T-cell (primary cell): ENCODE data around the gene BCDIN3D. TPM values are rescaled to one million over a fixed set of nuclear protein-coding genes. Genes with fewer than 3 reads are reported as not detected.

Experiments
- ATAC-seq, 4 experiments: fragments of 200-7000 bp in 3 of 4; fragments of 150-1000 bp in 1 of 4; cut with Tn5 transposase; replicated peaks in 1 of 4; 1 replicate in 3 of 4; 2 replicates in 1 of 4; pipeline ENCODE4 v1.10.0; 2021; ENCODE audit warnings: moderate library complexity in 3 of 4, mild to moderate bottlenecking in 2 of 4, moderate number of reproducible peaks in 1 of 4
- CTCF ChIA-PET, 2 donors: fragments of 300-600 bp; sonication (Branson Sonifier 250); formaldehyde crosslinking; loops; one replicate each; lab custom pipeline; 2022; ENCODE audit warnings: antibody characterized with exemption in 2 of 2; lab: Charles Lee
- POLR2A ChIA-PET, 2 donors: fragments of 300-600 bp; sonication (Branson Sonifier 250); formaldehyde crosslinking; loops; one replicate each; lab custom pipeline; 2022; ENCODE audit warnings: antibody characterized with exemption in 2 of 2; lab: Charles Lee
- DNase-seq, 35 experiments: peaks; one replicate each; pipeline versions ENCODE4 v3.0.0 to v3.0.0-alpha.2; 2013 to 2023
- H3K27ac ChIP-seq: one replicate; pipeline ENCODE4 v1.5.1; 2013; ENCODE audit warnings: low read length
- H3K27me3 ChIP-seq, 2 experiments: replicated peaks in 1 of 2; 1 replicate in 1 of 2; 2 replicates in 1 of 2; pipeline versions ENCODE4 v1.6.1 to v1.7.0; 2013; ENCODE audit warnings: low read length in 1 of 2, mixed read lengths in 1 of 2; ENCODE audit not compliant: control insufficient read depth in 2 of 2, insufficient read depth in 2 of 2; ENCODE audit errors: extremely low read depth in 1 of 2
- H3K36me3 ChIP-seq, 2 donors: 1 replicate in 1 of 2; 2 replicates in 1 of 2; pipeline versions ENCODE4 v1.6.1 to v1.7.0; 2013; ENCODE audit warnings: low read length in 1 of 2; ENCODE audit not compliant: control insufficient read depth in 2 of 2, insufficient read depth in 1 of 2; ENCODE audit errors: extremely low read depth in 1 of 2
- H3K4me1 ChIP-seq, 2 experiments: 1 replicate in 1 of 2; 2 replicates in 1 of 2; pipeline versions ENCODE4 v1.6.1 to v1.7.0; 2013; ENCODE audit warnings: low read length in 2 of 2, mixed read lengths in 1 of 2; ENCODE audit not compliant: insufficient read depth in 2 of 2, control insufficient read depth in 1 of 2; ENCODE audit errors: extremely low read depth in 1 of 2
- H3K4me3 ChIP-seq, 2 donors: 1 replicate in 1 of 2; 2 replicates in 1 of 2; pipeline versions ENCODE4 v1.5.1 to v1.7.0; 2013; ENCODE audit warnings: mild to moderate bottlenecking in 2 of 2, low read length in 1 of 2, moderate library complexity in 1 of 2; ENCODE audit not compliant: control insufficient read depth in 1 of 2; ENCODE audit errors: extremely low read depth in 1 of 2
- H3K9me3 ChIP-seq: 2 replicates; pipeline ENCODE4 v1.7.0; 2013
- H3K27ac Mint-ChIP-seq, 2 donors: one replicate each; pipeline ENCODE4 v1.8.0; 2020 to 2021; ENCODE audit warnings: mild to moderate bottlenecking in 2 of 2, mixed read lengths in 2 of 2
- H3K27me3 Mint-ChIP-seq, 2 donors: one replicate each; pipeline ENCODE4 v1.8.0; 2021 to 2022; ENCODE audit warnings: mixed read lengths in 2 of 2
- H3K36me3 Mint-ChIP-seq: one replicate; pipeline ENCODE4 v1.8.0; 2021; ENCODE audit warnings: mixed read lengths
- H3K4me1 Mint-ChIP-seq, 3 donors: one replicate each; pipeline ENCODE4 v1.8.0; 2020 to 2022; ENCODE audit warnings: mixed read lengths in 3 of 3, mild to moderate bottlenecking in 1 of 3
- H3K4me3 Mint-ChIP-seq, 3 donors: one replicate each; pipeline ENCODE4 v1.8.0; 2020 to 2022; ENCODE audit warnings: mild to moderate bottlenecking in 3 of 3, mixed read lengths in 3 of 3, moderate library complexity in 3 of 3
- H3K9me3 Mint-ChIP-seq, 3 donors: one replicate each; pipeline ENCODE4 v1.8.0; 2020 to 2022; ENCODE audit warnings: mixed read lengths in 3 of 3
- WGBS: methylation state at CpG from one replicate; pipeline ENCODE4 v1.1.5; 2013; ENCODE audit warnings: missing lambda C conversion rate; ENCODE audit not compliant: insufficient coverage; 5-methylcytosine and 5-hydroxymethylcytosine counted together
- total RNA-seq, 35 experiments: library from RNA in 6 of 35; stranded (reverse) in 6 of 35; fragments of 120-200 nt in 1 of 35; gene quantifications; one replicate each; pipeline versions ENCODE4 v1.2.1 to v1.2.4 and lab custom pipeline; 2013 to 2026

BCDIN3D gene
- total RNA-seq, 5 donors from 2014 or later (not counting 1 experiment from before 2014, with no cell fraction given): 4.7 to 12.8 (median 12.3) TPM

- H3K27me3 ChIP-seq: no peaks in the 10 kb centered on the region
- H3K36me3 Mint-ChIP-seq: peaks cover 9% of the 10 kb centered on the region
- peaks cover 4 to 11% of the 10 kb centered on the region in 2 donors for H3K36me3 ChIP-seq
- ChIA-PET CTCF (no interaction called here), POLR2A (interaction anchor here in 1 of 2 donors (0.6 kb wide), 1 partner anchor 718 kb away, joined by 3 read pairs; no protein-coding TSS in a partner anchor)
- WGBS: 93% methylated on average over 15 of the region's 23 CpGs
- H3K4me1 Mint-ChIP-seq: no peaks in the 10 kb centered on the region
- no peak overlapping the region for H3K27ac ChIP-seq
- H3K4me3 ChIP-seq: no peak overlapping the region
- H3K4me3 Mint-ChIP-seq: no peak overlapping the region
- H3K9me3 Mint-ChIP-seq: peaks cover 0 to 5% (median 0%) of the 10 kb centered on the region in 3 donors
- H3K4me1 ChIP-seq: no peaks in the 10 kb centered on the region
- no peak for DNase-seq
- no peak for ATAC-seq
- H3K27me3 Mint-ChIP-seq: peaks cover 0 to 2% of the 10 kb centered on the region in 2 donors
- no peaks in the 10 kb centered on the region for H3K9me3 ChIP-seq
- no peak overlapping the region for H3K27ac Mint-ChIP-seq
These were observed 51.2 kb downstream of the BCDIN3D start for GRCh38 chr12:49791700-49792099.

- Mint-ChIP-seq H3K27me3 (peaks cover 0 to 2% of the 10 kb centered on the region in 2 donors), H3K9me3 (peaks cover 0 to 5% (median 0%) of the 10 kb centered on the region in 3 donors), H3K36me3 (peaks cover 9% of the 10 kb centered on the region), H3K27ac (no peak overlapping the region), H3K4me1 (no peaks in the 10 kb centered on the region), H3K4me3 (no peak overlapping the region)
- DNase-seq: no peak
- Histone ChIP-seq H3K36me3 (peaks cover 4 to 9% of the 10 kb centered on the region in 2 donors), H3K9me3 (no peaks in the 10 kb centered on the region), H3K27me3 (no peaks in the 10 kb centered on the region), H3K4me3 (no peak overlapping the region), H3K4me1 (no peaks in the 10 kb centered on the region), H3K27ac (no peak overlapping the region)
- 87% methylated on average over 11 of the region's 22 CpGs for WGBS
- ChIA-PET CTCF (no interaction called here), POLR2A (no interaction called here)
- ATAC-seq: no peak
These were observed 52.0 kb downstream of the BCDIN3D start for GRCh38 chr12:49790741-49791555.

DNA sequence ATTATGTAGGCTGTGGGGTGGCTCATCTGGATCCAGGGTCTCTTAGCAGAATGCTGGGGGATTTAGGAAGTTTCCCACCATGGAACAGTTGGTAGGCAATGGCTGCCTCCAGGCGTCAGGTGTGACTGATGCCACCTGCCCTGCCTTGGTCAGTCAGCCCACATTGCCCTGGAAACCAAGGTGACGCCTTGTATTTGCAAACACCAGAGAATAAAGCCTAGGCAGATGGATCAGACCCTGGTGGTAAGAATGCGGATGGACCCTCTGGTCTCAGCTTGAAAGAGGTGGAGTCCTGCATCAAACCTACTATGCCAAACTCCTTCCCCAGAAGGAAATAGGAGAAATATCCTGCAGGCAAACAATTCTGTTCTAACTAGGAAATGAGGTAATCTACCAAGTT lies 52.9 kb downstream of the BCDIN3D start:
- Histone ChIP-seq H3K36me3 (peaks cover 2 to 9% of the 10 kb centered on the region in 2 donors), H3K4me1 (no peaks in the 10 kb centered on the region), H3K27ac (no peak overlapping the region), H3K9me3 (no peaks in the 10 kb centered on the region), H3K27me3 (no peaks in the 10 kb centered on the region), H3K4me3 (no peak overlapping the region)
- H3K4me3 Mint-ChIP-seq: no peak overlapping the region
- ChIA-PET POLR2A (no interaction called here), CTCF (interaction anchor here in 1 of 2 donors (0.7 kb wide), 1 partner anchor 109 kb away, joined by 5 read pairs; no protein-coding TSS in a partner anchor)
- H3K27ac Mint-ChIP-seq: no peak overlapping the region
- H3K27me3 Mint-ChIP-seq: peaks cover 0 to 2% of the 10 kb centered on the region in 2 donors
- peaks cover 9% of the 10 kb centered on the region for H3K36me3 Mint-ChIP-seq
- WGBS: 82% methylated on average over 2 of the region's 3 CpGs
- ATAC-seq: no peak
- peaks cover 0 to 5% (median 0%) of the 10 kb centered on the region in 3 donors for H3K9me3 Mint-ChIP-seq
- DNase-seq: no peak
- H3K4me1 Mint-ChIP-seq: no peaks in the 10 kb centered on the region

DNA sequence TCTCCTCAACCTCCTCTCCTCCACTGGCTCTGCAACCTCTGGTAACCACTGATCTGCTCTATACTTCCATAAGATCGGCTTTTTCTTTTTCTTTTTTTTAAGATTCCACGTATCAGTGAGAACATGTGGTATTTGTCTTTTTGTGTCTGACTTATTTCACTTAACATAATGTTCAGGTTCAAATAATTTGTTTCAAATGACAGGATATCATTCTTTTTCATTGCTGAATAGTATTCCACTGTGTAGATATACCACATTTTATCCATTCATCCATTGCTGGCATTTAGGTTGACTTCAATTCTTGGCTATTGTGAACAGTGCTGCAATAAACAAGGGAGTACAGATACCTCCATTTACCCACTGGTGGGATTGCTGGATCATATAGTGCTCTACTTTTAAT lies 55.2 kb downstream of the BCDIN3D start:
- Histone ChIP-seq H3K36me3 (peaks cover 0 to 2% of the 10 kb centered on the region in 2 donors), H3K4me3 (no peak overlapping the region), H3K9me3 (no peaks in the 10 kb centered on the region), H3K4me1 (no peaks in the 10 kb centered on the region), H3K27ac (no peak overlapping the region), H3K27me3 (peaks cover 0 to 5% of the 10 kb centered on the region in 2 experiments)
- Mint-ChIP-seq H3K4me1 (no peaks in the 10 kb centered on the region), H3K9me3 (peaks cover 0 to 5% (median 0%) of the 10 kb centered on the region in 3 donors), H3K36me3 (peaks cover 9% of the 10 kb centered on the region), H3K4me3 (no peak overlapping the region), H3K27ac (no peak overlapping the region), H3K27me3 (peaks cover 11 to 13% of the 10 kb centered on the region in 2 donors)
- ChIA-PET CTCF (interaction anchor here in 1 of 2 donors (0.7 to 1.3 kb wide), 2 partner anchors 51 to 794 kb away, joined by 3 read pairs; no protein-coding TSS in a partner anchor), POLR2A (no interaction called here)
- ATAC-seq (no peak), DNase-seq (no peak)
- no CpG with 5 or more reads among the region's 2 CpGs for WGBS

Other genes with a start within 250 kb of the BCDIN3D start
- gene FAM186B, start 237.5 kb downstream of the BCDIN3D start, total RNA-seq: under 1 TPM in 4 of 5 donors, not detected in 1; 0.32 to 0.65 (median 0.34) TPM
- gene PRPF40B, start 219.5 kb downstream of the BCDIN3D start, total RNA-seq: 10 to 100 TPM in 4 of 5 donors, 1 to 10 TPM in 1; 7.4 to 18.0 (median 16.5) TPM
- 10 to 100 TPM; 34.2 to 45.5 (median 41.1) TPM for gene FMNL3, start 135.7 kb downstream of the BCDIN3D start, total RNA-seq
- 100 to 1,000 TPM; 333 to 426 (median 401) TPM for gene TMBIM6, start 101.5 kb downstream of the BCDIN3D start, total RNA-seq
- gene NCKAP5L, start 14.7 kb downstream of the BCDIN3D start, total RNA-seq: 10 to 100 TPM; 11.1 to 12.9 (median 12.6) TPM
- gene FAIM2, start 60.8 kb upstream of the BCDIN3D start, total RNA-seq: under 1 TPM in 2 of 5 donors, not detected in 3; 0.25 to 0.30 TPM
- gene AQP2, start 107.6 kb upstream of the BCDIN3D start, total RNA-seq: not detected
- not detected for gene AQP5, start 118.8 kb upstream of the BCDIN3D start, total RNA-seq
- not detected for gene AQP6, start 129.8 kb upstream of the BCDIN3D start, total RNA-seq
- gene RACGAP1, start 182.4 kb upstream of the BCDIN3D start, total RNA-seq: 10 to 100 TPM in 3 of 5 donors, 1 to 10 TPM in 2; 5.5 to 14.8 (median 13.9) TPM
- gene ASIC1, start 214.5 kb upstream of the BCDIN3D start, total RNA-seq: 1 to 10 TPM; 1.6 to 9.1 (median 5.1) TPM
- gene SMARCD1, start 242.2 kb upstream of the BCDIN3D start, total RNA-seq: 10 to 100 TPM; 71.8 to 79.8 (median 78.8) TPM